NCI-H748 (cell line): ENCODE data around the gene NEK7.
"Not testable (repeated sequence)": the region's sequence is repeated elsewhere in the genome, so short reads cannot be mapped to it uniquely, and the experiment has no call there.

Experiments
- DNase-seq: peaks from one replicate; lab custom pipeline; 2025; ENCODE audit not compliant: unreplicated experiment; lab: John Stamatoyannopoulos, UW

The NEK7 gene

DNA sequence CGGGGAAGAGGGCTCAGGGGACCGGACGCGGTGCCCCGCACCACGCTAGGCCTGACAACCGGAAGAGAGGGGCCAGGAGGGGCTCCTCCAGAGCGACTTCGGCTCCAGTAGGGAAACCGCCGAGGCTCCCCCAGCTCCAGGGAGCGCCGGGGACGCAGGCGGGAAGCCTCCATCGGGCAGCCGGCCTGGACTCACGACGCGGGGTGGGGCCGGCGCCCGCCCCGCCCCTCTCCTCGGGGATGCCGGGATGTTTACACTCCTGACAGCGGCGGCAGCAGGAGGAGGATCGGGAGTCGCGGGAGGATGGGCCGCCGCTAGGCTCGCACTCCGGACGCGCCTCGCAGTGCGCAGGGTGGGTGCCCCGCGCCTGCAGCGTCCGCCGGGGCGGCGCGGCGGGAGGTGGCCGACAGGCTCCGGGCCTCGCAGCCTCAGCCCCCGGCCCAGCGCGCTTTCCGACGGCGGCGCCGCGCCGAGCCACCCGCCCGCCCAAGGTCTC lies at the start of gene NEK7:
Gene NEK7 (plus strand): TSS at position 254 of the 496 bp plus-strand sequence. CDS start 75,583 bp downstream, outside the sequence.
- DNase-seq = peak; percentile 82

DNA sequence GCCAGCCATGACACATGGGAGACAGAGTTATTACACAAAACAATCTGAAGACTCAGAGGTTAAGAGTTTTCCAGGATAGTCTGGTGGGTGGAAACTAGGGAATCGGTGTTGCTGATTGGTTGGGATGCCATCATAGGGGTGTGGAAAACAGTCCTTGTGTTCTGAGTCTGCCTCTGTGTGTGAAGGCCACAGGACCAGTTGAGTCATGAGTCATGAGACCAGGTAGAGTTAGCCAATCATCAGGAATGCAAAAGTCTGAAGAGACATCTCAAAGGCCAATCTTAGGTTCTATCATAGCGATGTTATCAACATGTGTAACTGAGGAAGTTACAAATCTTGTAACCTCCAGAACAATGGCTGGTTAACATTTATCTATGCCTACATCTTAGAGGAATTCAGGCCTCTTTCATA lies 49.7 kb upstream of the NEK7 start:
- no peak for DNase-seq

DNA sequence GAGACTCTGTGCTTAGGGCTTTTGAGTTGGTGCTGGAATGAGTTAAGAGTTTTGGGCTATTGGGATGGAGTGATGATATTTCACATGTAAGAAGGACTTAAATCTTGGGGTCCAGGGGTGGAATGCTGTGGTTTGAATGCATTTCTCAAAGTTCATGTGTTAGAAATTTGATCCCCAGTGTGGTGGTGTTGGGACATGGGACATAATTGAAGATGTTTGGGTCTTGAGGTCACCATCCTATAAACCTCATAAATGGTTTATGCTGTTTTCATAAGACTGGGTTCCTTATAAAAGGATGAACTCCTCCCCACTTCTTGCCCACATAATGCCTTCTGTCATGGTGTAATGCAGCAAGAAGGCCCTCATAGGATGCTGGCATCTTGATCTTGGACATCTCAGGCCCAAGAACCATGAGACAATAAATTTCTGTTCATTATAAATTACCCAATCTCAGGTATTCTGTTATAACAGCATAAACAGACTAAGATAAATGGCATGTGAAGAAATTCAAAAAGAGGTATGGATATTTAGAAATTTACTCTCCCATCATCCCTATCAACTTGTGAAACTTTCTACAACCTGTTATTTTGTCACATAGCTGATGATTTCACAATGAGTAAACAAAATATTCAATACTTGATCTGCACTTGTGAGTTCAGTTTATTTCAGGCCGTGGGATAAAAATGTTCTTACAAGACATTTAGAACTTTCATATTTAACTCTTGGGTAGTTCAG lies 48.0 kb upstream of the NEK7 start:
- DNase-seq = no peak

DNA sequence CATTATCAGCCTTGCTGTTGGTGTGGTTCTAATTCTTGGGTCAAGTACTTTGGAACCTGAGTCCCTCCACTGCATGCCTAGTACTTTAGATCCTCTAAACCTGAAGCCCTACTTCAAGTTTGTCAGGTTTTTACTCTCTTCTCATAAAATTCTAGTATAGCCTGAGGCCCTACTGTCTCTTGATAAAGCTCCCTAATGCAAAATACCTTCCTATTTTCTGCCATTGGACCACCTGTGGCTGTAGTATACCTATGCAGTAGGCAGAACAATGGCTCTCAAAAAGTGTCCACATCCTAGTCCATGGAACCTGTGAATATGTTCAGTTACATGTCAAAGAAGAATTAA lies 47.5 kb upstream of the NEK7 start:
- DNase-seq = no peak

DNA sequence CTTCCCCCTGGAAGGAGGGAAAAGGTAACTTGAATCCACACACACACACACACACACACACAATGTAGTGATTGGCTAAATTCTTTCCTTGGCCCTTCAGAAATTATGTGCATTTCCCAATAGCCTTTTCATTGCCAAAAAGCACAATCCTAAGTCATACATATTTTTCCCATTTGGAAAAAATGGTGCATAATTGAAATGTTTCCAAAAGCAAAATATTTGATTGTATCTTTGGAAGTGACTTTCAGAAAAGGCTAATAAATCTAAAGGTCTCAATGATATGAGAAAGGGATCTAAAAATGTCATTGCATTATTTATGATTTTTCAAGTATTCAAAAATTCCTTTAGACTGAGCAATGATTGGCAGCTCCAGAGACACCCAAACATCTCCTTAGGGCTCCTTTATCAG lies 43.5 kb upstream of the NEK7 start:
- no peak for DNase-seq

DNA sequence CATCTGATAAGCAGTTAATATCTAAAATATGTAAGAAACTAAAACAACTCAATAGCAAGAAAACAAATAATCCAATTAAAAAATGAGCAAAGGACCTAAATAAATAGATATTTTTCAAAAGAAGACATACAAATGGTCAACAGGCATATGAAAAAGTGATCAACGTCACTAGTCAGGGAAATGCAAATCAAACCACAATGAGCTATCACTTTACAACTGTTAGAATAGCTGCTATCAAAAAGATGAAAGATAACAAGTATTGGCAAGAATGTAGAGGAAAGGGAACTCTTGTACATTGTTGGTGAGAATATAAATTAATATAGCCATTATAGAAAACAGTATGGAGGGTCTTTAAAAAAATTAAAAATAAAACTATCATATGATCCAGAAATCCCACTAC lies 40.7 kb upstream of the NEK7 start:
- no peak for DNase-seq

DNA sequence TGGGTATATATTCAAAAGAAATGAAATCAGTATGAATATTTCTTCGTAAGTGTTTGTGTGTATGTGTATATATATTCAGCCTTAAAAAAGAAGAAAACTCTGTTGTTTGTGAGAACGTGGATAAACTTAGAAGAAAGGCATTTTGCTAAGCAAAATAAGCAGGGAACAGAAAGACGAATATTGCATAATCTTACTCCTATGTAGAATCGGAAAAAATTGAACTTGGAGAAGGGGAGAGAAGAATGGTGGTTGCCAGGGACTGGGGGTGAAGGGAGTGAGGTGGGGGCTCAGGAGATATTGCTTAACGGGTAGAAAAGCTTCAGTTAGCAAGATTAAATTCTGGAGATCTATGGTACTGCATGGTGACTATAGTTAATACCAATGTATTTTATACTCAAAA lies 40.3 kb upstream of the NEK7 start:
- no peak for DNase-seq

DNA sequence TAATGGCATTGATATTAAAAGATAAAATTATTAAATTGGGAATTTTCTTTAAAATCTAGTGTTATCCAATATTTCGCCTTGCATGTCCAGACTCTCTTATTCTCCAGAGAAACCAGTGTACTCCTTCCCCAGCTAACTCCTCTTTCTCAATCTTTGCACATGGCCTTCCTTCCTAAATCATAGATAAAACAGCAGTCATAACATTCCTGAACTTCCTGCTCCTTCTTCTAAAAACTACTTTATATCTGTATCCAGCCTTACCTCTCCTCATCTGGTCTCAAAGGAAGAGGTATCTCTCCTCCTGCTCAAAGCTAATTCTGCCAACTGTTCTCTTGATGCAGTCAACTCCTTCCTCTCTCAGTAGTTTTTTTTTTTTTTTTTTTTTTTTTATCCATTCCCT lies 39.5 kb upstream of the NEK7 start:
- no peak for DNase-seq

DNA sequence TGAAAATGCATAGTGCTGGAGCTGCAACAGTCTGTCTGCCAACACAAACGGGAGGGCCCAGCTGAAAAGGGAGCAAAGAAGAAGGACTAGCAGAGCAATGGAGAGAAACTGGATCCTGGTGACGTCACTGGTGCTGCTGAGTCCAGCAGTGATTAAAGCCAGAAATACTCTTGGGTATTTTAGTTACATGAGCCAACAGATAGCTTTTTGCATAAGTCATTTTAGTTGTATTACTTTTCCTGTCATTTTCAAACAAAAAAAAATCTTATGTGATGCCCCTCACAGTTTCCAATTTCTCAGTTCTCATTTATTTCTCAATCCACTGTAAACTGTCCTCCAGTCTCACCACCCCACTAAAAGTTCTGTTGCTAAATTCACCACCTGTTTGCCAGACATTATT lies 38.7 kb upstream of the NEK7 start:
- DNase-seq = no peak

DNA sequence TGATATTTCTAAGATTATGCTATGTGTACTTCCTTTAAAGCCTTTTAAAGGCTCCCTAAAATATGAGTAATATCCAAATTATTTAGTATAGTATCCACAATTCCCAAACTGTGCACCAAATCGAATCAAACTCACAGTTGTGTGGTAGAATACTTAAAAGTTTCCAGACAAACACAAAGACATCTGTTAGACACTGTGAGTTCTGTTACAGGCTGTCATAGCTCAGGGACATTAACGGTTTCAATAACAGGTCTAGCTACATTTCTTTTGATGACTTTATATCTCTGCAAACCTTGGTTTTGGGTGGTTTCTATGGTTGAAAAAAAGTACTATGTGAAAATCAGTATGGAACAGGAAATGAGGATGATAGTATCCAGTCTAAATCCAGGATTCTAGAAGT lies 36.9 kb upstream of the NEK7 start:
- no peak for DNase-seq

DNA sequence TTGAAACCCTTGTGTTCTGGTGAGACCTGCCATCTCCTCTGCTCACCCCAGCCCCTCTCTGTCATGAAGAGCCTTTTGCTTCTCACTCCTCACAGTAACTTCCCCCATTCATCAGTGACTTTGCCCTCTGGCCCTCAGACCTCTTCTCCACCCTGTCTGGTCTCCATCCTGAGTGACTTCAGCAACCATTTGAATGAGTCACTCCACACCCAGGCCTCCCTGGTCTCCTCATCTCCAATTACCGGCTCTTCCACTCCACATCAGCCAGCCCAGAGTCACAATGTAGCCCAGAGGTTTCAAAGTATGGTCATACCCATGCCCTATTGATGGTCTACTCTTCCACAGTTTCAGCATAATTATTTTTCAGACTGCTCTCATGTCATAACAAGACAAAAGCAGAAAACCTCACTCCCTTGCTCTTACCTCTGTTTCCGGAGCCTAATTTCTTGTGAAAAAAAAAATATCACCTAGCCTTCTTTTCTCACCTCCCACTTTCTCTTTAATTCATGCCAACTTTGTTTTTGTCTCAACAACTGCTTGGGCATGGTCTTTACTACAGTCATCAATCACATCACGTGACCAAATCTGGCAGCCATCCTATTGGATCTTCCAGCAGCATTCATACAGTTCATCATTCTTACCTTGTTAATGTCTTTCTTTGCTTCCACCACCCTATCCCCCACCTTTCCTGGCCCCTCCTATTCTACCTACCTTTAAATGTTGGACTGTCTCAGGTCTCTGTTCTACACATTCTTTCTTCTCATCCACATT lies 35.6 kb upstream of the NEK7 start:
- no peak for DNase-seq

DNA sequence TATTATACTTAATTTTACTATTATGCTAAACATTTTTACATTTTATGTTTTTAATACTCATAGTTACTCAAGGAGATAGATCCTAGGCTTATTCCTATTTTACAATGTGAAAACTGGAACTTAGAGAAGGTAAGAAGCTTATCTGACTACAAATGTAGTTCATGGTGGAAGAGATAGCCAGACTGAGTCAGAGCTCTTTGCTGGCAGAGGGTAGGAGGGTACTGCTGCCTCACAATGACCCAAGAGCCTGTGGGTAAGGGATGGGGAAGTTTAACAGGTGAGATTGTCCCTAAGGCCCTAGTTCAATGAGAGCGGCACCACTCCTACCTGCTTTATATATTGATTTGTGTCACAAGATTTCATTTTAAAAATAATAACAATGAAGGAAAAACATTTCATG lies 34.1 kb upstream of the NEK7 start:
- DNase-seq = no peak

DNA sequence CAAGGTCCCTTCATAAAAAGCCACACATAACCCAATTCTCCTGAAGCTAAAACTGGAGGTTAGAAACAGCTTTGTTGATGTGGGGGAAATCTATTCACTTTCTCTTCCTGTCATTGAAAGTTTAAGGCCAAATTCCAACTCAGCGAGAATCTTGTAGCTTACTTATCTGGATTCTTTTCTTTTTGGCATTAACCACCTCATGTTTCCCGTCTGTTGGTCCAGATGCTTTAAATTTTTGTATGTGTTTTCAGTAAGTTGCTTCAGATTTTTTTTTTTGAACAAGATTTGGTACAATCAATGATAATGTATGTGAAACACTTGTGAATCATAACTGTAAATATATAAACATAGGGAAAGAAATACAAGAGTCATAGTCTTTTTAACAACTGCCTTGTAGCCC lies 33.7 kb upstream of the NEK7 start:
- DNase-seq = no peak

DNA sequence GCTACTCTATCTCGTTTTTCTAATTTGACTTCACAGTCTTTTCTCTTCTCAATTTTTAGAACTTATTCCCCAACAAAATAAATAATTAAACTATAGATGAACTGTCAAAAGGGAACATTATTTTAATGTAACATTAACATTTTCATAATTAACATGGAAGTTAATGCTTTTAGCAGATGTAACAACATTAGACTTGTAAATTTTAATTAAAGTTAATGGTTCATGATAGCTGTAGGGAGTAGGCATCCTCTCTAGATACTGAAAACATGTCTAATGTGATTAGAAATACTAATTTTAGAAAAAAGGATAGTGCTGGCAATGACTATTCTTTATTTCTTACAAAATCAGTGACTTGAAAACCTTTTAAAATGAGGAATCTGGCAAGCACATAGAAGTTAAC lies 32.1 kb upstream of the NEK7 start:
- DNase-seq = no peak

DNA sequence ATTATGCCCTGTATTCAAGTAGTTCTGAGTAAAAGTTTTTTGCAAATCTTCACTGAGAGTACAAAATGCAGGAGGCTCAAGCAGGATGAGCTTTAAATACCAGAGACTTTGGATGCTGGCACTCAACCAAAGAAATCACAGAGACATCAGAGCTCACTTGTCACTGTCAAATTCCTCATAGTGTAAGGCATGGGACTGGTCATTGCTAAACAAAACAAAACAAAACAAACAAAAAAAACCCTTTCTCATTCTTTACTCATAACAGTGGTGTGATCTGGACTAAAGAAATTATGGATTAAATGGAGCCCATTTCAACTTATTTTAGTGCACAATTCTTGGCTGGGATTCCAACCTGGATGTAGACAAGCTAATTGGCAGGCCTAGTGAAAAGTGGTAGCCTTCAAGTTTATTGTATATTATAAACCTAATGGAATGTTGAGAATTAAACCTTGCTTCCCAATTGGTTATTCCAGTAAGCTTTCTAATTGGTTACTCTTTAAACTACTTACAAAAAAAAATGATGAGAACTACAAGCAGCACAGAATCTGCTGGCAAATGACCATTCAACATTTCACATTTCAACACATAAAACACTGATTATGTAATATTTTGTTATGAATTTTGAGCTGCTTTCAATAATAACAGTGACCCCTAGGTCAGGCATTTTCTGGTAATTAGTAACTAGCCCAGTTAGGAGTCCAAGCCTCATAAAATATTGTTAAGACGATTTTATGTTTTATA lies 30.6 kb upstream of the NEK7 start:
- DNase-seq = no peak

DNA sequence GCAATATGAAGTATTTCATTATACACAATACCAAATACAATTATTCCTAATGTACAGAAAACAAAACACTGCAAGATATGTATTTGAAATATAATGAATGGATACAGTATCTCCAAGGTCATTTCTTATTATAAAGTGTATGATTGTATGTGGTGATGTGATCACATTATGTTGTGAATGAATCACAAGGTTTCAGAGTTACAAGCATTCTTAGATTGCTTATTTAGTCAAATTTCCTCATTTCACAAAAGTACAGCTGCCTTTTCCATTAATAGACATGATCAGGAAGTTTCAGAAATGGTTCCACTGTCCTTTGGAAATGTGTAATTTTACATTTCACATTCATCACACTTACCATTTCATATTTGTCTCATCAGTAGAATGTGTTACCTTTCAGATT lies 28.3 kb upstream of the NEK7 start:
- DNase-seq = no peak

DNA sequence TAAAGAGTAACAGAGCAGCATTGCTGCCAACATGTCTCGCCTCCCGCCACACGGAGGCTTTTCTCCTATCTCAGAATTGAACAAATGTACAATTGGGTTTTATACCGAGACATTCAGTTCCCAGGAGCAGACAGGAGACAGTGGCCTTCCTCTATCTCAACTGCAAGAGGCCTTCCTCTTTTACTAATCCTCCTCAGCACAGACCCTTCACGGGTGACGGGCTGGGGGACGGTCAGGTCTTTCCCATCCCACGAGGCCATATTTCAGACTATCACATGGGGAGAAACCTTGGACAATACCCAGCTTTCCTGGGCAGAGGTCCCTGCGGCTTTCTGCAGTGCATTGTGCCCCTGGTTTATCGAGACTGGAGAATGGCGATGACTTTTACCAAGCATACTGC lies 26.7 kb upstream of the NEK7 start:
- not testable (repeated sequence) for DNase-seq

DNA sequence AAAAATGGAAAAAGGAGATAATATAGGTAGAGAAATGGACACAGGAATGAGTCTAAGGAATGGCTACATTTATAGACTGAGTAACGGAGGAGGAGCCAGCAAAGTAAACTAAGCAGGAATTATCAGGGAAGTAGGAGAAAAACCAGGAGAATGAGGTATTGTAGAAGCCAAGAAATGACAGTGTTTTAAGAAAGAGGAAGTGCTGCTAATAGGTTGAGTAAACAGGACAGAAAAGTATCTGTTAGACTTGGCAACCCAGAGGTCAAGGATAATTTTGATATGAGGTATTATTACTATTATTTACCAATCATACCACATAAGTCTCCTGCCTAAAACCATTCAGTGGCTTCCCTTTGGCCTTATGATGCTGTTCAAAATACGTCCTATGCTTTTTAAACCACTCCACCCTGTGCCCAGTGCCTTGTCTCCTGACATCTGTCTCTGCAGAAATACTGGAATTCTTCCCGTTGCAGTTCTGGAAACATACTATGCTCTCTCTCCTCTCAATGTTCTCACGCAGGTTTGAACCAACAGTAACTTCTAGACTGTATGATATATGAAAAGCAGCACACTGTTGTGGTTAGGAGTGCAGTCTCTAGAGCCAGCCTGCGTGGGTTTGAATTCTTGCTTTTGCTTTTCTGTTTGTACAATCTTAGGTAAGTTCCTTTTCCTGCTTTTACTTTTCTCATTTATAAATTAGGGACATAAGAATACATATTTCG lies 24.6 kb upstream of the NEK7 start:
- DNase-seq = no peak

DNA sequence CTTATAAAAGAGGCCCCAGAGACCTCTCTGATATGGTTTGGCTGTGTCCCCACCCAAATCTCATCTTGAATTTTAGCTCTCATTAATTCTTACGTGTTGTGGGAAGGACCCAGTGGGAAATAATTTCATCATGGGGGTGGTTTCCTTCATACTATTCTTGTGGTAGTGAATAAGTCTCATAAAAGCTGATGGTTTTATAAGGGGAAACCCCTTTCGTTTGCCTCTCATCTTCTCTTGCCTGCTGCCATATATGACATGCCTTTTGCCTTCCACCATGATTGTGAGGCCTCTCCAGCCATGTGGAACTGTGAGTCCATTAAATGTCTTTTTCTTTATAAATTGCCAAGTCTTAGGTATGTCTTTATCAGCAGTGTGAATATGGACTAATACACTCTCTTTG lies 22.5 kb upstream of the NEK7 start:
- DNase-seq = no peak

DNA sequence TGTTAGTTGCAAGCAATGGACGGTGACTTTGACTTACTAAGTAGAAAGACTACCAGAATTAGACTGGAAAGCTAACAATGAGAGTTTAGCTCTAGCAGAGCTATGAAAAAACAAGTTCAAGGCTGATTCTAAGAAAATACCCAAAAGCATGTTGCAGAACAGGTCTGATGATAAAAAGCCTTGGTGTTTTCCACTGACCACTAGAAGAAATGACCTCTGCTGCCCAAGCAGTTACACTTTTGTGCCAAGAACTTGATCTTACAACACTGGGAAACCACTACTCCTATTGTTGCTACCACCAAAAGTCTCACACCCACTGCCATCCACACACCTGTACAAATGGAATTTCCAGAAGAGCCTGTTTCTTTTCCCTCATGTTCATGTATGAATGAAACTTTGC lies 21.4 kb upstream of the NEK7 start:
- DNase-seq = no peak

DNA sequence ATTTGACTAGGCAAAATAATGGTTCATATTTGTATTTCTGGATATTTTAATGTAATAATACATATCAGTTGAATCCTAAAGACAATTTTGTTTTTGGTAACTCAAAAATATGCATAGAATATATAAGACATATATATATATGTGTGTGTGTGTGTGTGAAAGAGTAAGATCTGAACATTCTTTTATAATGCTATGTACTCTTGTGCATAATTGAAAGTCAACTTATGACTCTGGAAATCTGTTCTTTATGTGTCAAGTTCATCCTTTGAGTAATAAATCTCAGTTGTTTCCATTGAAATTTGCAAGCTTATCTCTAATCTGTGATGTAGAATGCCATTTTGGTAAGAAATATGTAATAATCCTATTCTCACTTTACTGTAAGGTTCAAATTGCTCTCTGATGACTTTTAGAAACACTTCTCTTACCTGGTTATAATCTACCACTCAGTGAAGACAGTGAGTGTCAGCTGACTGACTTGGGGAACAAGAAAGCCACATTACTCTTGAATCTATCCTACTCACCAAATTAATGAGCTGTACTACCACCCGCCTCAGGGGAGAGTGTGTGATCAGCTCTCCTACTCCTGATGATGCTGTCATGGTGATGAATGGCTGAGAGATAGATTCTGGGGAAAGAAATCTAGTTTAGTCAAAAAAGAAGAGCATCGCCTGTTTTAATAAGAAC lies 15.0 kb upstream of the NEK7 start:
- DNase-seq = no peak
